NCI-H146 treated with DMSO at 0.1 percent for 48 hours (cell line): Measurements from ENCODE around the gene HPD.
"Not testable (repeated sequence)": the region's sequence is repeated elsewhere in the genome, so short reads cannot be mapped to it uniquely, and the experiment has no call there.

Source experiments
- DNase-seq: peaks from one replicate; lab custom pipeline; 2025; ENCODE audit not compliant: unreplicated experiment; lab: John Stamatoyannopoulos, UW

Gene HPD

GRCh38 chr12:121858662-121859572 is at the start of gene HPD:
TSS of gene HPD (minus strand) at chr12:121858859. CDS start at chr12:121858823, 36 bp downstream.
- DNase-seq = no peak

- no peak for DNase-seq
These were observed 47.1 kb upstream of the HPD start for GRCh38 chr12:121905746-121906145.

- DNase-seq = no peak
These were observed 44.5 kb upstream of the HPD start for GRCh38 chr12:121903202-121903601.

GRCh38 chr12:121899590-121899989 is 40.9 kb upstream of the HPD start:
- no peak for DNase-seq

- no peak for DNase-seq
These were observed 39.6 kb upstream of the HPD start for GRCh38 chr12:121898287-121898686.

- no peak for DNase-seq
These were observed 36.0 kb upstream of the HPD start for GRCh38 chr12:121894633-121895032.

- DNase-seq = peak; percentile 31
These were observed 35.4 kb upstream of the HPD start for GRCh38 chr12:121893961-121894460.

GRCh38 chr12:121892673-121893561 is 34.3 kb upstream of the HPD start:
- DNase-seq = no peak

- DNase-seq = not testable (repeated sequence)
These were observed 31.0 kb upstream of the HPD start for GRCh38 chr12:121889661-121890060.

GRCh38 chr12:121889274-121889624 is 30.6 kb upstream of the HPD start:
- no peak for DNase-seq

- DNase-seq = peak; percentile 89
These were observed 30.0 kb upstream of the HPD start, which contains the start of gene PSMD9 for GRCh38 chr12:121888478-121889273. TSS of gene PSMD9 (plus strand) at chr12:121888790. CDS start at chr12:121888857, 67 bp downstream.

- no peak for DNase-seq
These were observed 29.4 kb upstream of the HPD start for GRCh38 chr12:121888083-121888477.

GRCh38 chr12:121885129-121885528 is 26.5 kb upstream of the HPD start:
- DNase-seq = not testable (repeated sequence)

- DNase-seq = no peak
These were observed 24.6 kb upstream of the HPD start for GRCh38 chr12:121883315-121883660.

GRCh38 chr12:121876080-121876447 is 17.4 kb upstream of the HPD start:
- not testable (repeated sequence) for DNase-seq

GRCh38 chr12:121875582-121875981 is 16.9 kb upstream of the HPD start:
- no peak for DNase-seq

GRCh38 chr12:121874071-121874470 is 15.4 kb upstream of the HPD start:
- no peak for DNase-seq

GRCh38 chr12:121873216-121873569 is 14.5 kb upstream of the HPD start:
- DNase-seq = no peak

- DNase-seq = no peak
These were observed 14.0 kb upstream of the HPD start for GRCh38 chr12:121872546-121873215.

- DNase-seq = no peak
These were observed 12.8 kb upstream of the HPD start for GRCh38 chr12:121871467-121871866.
